Vagina (tissue), 2 donors: Measurements from ENCODE around the gene CACNA1C.

Experiments used
- POLR2A ChIP-seq, 2 donors: fragments of 450-650 bp; IDR thresholded peaks; one replicate each; pipeline ENCODE4 v1.6.1; 2017; ENCODE audit warnings: antibody characterized with exemption in 2 of 2, mild to moderate bottlenecking in 2 of 2, moderate library complexity in 2 of 2
- POLR2AphosphoS5 ChIP-seq, 2 donors: sonication (generic); formaldehyde crosslinking; IDR thresholded peaks; one replicate each; pipeline ENCODE4 v1.9.0; 2017; ENCODE audit warnings: antibody characterized with exemption in 2 of 2, mild to moderate bottlenecking in 2 of 2, low read depth in 1 of 2; ENCODE audit not compliant: insufficient read depth in 1 of 2
- TF ChIP-seq, protein P1 (sequence below), 3 experiments: fragments of 450-650 bp in 2 of 3; fragments of 200-600 bp in 1 of 3; sonication (generic) in 1 of 3; IDR thresholded peaks; one replicate each; pipeline ENCODE4 v1.5.1; 2017 to 2019; ENCODE audit warnings: antibody characterized with exemption in 3 of 3, mild to moderate bottlenecking in 2 of 3, moderate library complexity in 2 of 3

DNA sequence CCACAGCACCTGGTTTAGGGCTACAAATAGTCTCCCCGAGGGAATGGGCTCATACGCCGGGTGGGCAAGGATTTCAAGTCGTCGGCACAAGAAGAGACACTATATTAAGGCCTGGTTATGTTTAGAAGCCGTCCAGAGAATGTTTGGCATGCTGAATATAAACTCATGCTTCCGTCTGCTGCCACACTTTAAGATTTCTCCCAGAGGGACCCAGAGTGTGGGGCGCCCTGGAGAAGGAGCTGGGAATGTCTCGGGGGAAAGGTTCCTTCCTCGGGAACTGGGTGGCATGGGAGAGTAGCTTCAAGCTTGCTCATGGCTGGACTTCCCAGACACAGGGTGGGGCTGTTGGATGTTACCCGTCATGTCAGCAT is 295.7 kb downstream of the CACNA1C start:
- TF ChIP-seq, protein P1, sequence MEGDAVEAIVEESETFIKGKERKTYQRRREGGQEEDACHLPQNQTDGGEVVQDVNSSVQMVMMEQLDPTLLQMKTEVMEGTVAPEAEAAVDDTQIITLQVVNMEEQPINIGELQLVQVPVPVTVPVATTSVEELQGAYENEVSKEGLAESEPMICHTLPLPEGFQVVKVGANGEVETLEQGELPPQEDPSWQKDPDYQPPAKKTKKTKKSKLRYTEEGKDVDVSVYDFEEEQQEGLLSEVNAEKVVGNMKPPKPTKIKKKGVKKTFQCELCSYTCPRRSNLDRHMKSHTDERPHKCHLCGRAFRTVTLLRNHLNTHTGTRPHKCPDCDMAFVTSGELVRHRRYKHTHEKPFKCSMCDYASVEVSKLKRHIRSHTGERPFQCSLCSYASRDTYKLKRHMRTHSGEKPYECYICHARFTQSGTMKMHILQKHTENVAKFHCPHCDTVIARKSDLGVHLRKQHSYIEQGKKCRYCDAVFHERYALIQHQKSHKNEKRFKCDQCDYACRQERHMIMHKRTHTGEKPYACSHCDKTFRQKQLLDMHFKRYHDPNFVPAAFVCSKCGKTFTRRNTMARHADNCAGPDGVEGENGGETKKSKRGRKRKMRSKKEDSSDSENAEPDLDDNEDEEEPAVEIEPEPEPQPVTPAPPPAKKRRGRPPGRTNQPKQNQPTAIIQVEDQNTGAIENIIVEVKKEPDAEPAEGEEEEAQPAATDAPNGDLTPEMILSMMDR (IDR thresholded peaks at IDR 0.05) = no peak
- TF ChIP-seq POLR2A (IDR thresholded peaks at IDR 0.05) = no peak
- no peak for TF ChIP-seq POLR2AphosphoS5 (IDR thresholded peaks at IDR 0.05; ENCODE audit: insufficient read depth in 1 of 2, low read depth in 1 of 2)
